Progenitor cell of endocrine pancreas (in vitro differentiated cells): Measurements from ENCODE around the gene RIMBP2. TPM values are rescaled to one million over a fixed set of nuclear protein-coding genes. Genes with fewer than 3 reads are reported as not detected.

Experiments
- DNase-seq: peaks from one replicate; pipeline ENCODE4 v3.0.0; 2021; ENCODE audit warnings: low spot score; ENCODE audit not compliant: unreplicated experiment
- H3K27ac Mint-ChIP-seq: 2 replicates; pipeline ENCODE4 v1.8.0; 2021; ENCODE audit warnings: mild to moderate bottlenecking, moderate library complexity, mixed read lengths
- H3K27me3 Mint-ChIP-seq: 2 replicates; pipeline ENCODE4 v1.8.0; 2021; ENCODE audit warnings: mixed read lengths
- H3K36me3 Mint-ChIP-seq: 2 replicates; pipeline ENCODE4 v1.8.0; 2022; ENCODE audit warnings: mixed read lengths; ENCODE audit not compliant: insufficient read depth
- H3K4me1 Mint-ChIP-seq: 2 replicates; pipeline ENCODE4 v1.8.0; 2021; ENCODE audit warnings: low read depth, mixed read lengths
- H3K4me3 Mint-ChIP-seq: 2 replicates; pipeline ENCODE4 v1.8.0; 2021; ENCODE audit warnings: low read depth, mild to moderate bottlenecking, moderate library complexity, mixed read lengths
- H3K9me3 Mint-ChIP-seq: 2 replicates; pipeline ENCODE4 v1.8.0; 2021; ENCODE audit warnings: low read depth, mixed read lengths
- CTCF ChIP-seq: fragments of 200-600 bp; sonication (generic); IDR thresholded peaks from one replicate; pipeline ENCODE4 v1.5.0; 2021; ENCODE audit warnings: antibody characterized with exemption, mild to moderate bottlenecking; ENCODE audit not compliant: unreplicated experiment
- total RNA-seq: library from RNA; stranded (reverse); gene quantifications from 2 replicates; pipeline ENCODE4 v1.2.1, GENCODE V29; 2021

The RIMBP2 gene
- total RNA-seq, 1 donor from 2014 or later: 31.6 TPM

GRCh38 chr12:130571734-130572133, 144.4 kb downstream of the RIMBP2 start:
- H3K9me3 Mint-ChIP-seq: no peaks in the 10 kb centered on the region
- H3K4me1 Mint-ChIP-seq: no peaks in the 10 kb centered on the region
- H3K27ac Mint-ChIP-seq: no peak overlapping the region
- no peak for TF ChIP-seq CTCF
- H3K4me3 Mint-ChIP-seq: no peak overlapping the region
- DNase-seq: no peak
- H3K27me3 Mint-ChIP-seq: peaks cover 4% of the 10 kb centered on the region
- no peaks in the 10 kb centered on the region for H3K36me3 Mint-ChIP-seq

- Mint-ChIP-seq H3K4me3 (no peak overlapping the region), H3K27ac (no peak overlapping the region), H3K36me3 (no peaks in the 10 kb centered on the region), H3K4me1 (no peaks in the 10 kb centered on the region), H3K27me3 (peaks cover 4% of the 10 kb centered on the region), H3K9me3 (peaks cover 2% of the 10 kb centered on the region)
- DNase-seq: no peak
- no peak for TF ChIP-seq CTCF
These were observed 145.0 kb downstream of the RIMBP2 start for GRCh38 chr12:130571089-130571488.

- TF ChIP-seq CTCF: no peak
- Mint-ChIP-seq H3K27me3 (no peaks in the 10 kb centered on the region), H3K4me3 (no peak overlapping the region), H3K4me1 (no peaks in the 10 kb centered on the region), H3K36me3 (no peaks in the 10 kb centered on the region), H3K27ac (no peak overlapping the region), H3K9me3 (peaks cover 10% of the 10 kb centered on the region)
- DNase-seq: no peak
These were observed 146.6 kb downstream of the RIMBP2 start for GRCh38 chr12:130569521-130569920.

- Mint-ChIP-seq H3K9me3 (peaks cover 16% of the 10 kb centered on the region), H3K36me3 (no peaks in the 10 kb centered on the region), H3K4me1 (no peaks in the 10 kb centered on the region), H3K27ac (no peak overlapping the region), H3K4me3 (no peak overlapping the region), H3K27me3 (no peaks in the 10 kb centered on the region)
- TF ChIP-seq CTCF: no peak
- DNase-seq: no peak
These were observed 147.6 kb downstream of the RIMBP2 start for GRCh38 chr12:130568501-130568900.

- no peak for DNase-seq
- Mint-ChIP-seq H3K27ac (no peak overlapping the region), H3K27me3 (no peaks in the 10 kb centered on the region), H3K36me3 (no peaks in the 10 kb centered on the region), H3K4me3 (no peak overlapping the region), H3K4me1 (no peaks in the 10 kb centered on the region), H3K9me3 (peaks cover 16% of the 10 kb centered on the region)
- TF ChIP-seq CTCF: no peak
These were observed 148.1 kb downstream of the RIMBP2 start for GRCh38 chr12:130568041-130568440.
